ENCODE data around the gene SPO11. TPM values are rescaled to one million over a fixed set of nuclear protein-coding genes. Genes with fewer than 3 reads are reported as not detected.

Gene SPO11
- total RNA-seq, 1 donor from 2014 or later: not detected

DNA sequence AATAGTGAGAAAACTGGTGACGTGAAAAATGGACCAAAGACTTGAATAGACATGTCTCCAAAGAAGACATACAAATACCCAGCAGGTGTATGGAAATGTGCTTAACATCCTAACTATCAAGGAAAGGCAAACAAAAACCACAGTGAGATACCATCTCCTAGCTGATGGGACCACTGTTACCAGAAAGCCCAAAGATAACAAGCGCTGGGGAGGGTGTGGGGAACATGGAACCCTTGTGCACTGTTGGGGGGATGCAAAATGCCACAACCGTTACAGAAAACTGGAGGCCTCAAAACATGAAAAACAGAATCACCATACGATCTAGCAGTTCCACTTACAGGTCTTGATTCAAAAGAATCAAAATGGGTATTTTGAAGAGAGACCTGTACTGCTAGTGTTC is 41.8 kb downstream of the SPO11 start:
- DNase-seq (ENCODE audit: low read depth): no peak
- TF ChIP-seq, protein P1, sequence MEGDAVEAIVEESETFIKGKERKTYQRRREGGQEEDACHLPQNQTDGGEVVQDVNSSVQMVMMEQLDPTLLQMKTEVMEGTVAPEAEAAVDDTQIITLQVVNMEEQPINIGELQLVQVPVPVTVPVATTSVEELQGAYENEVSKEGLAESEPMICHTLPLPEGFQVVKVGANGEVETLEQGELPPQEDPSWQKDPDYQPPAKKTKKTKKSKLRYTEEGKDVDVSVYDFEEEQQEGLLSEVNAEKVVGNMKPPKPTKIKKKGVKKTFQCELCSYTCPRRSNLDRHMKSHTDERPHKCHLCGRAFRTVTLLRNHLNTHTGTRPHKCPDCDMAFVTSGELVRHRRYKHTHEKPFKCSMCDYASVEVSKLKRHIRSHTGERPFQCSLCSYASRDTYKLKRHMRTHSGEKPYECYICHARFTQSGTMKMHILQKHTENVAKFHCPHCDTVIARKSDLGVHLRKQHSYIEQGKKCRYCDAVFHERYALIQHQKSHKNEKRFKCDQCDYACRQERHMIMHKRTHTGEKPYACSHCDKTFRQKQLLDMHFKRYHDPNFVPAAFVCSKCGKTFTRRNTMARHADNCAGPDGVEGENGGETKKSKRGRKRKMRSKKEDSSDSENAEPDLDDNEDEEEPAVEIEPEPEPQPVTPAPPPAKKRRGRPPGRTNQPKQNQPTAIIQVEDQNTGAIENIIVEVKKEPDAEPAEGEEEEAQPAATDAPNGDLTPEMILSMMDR (IDR thresholded peaks at IDR 0.05; ENCODE audit: insufficient read depth, low read length, poor library complexity, severe bottlenecking): no peak
- Histone ChIP-seq H3K27me3 (ENCODE audit: control insufficient read depth, insufficient read depth, low read length) (no peaks in the 10 kb centered on the region), H3K36me3 (ENCODE audit: control insufficient read depth, insufficient read depth, low read length) (peaks cover 2% of the 10 kb centered on the region), H3K4me3 (ENCODE audit: low read depth, low read length) (no peak overlapping the region)

DNA sequence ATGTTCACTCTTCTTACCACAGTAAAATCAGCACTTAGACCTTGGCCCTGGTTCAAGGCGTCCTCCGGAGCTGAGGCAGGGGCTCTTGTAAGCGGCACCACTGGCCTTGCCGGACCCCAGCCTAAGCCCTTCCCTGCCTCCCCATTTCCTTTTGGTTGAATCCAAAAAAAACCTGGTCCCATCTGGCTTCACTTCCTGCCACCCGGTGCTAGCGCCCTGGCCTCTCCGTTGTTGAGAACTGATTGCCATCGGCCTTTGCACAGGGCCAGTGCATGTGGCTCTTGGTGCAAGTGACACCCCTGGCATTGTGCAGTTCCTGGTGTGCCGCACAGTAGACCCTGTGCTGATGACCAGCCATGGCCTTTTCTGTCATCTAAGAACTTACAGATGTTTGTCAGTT is 42.6 kb downstream of the SPO11 start:
- Histone ChIP-seq H3K4me3 (ENCODE audit: low read depth, low read length) (no peak overlapping the region), H3K36me3 (ENCODE audit: control insufficient read depth, insufficient read depth, low read length) (peaks cover 2% of the 10 kb centered on the region), H3K27me3 (ENCODE audit: control insufficient read depth, insufficient read depth, low read length) (no peaks in the 10 kb centered on the region)
- TF ChIP-seq, protein P1 (IDR thresholded peaks at IDR 0.05; ENCODE audit: insufficient read depth, low read length, poor library complexity, severe bottlenecking): no peak
- no peak for DNase-seq (ENCODE audit: low read depth)

DNA sequence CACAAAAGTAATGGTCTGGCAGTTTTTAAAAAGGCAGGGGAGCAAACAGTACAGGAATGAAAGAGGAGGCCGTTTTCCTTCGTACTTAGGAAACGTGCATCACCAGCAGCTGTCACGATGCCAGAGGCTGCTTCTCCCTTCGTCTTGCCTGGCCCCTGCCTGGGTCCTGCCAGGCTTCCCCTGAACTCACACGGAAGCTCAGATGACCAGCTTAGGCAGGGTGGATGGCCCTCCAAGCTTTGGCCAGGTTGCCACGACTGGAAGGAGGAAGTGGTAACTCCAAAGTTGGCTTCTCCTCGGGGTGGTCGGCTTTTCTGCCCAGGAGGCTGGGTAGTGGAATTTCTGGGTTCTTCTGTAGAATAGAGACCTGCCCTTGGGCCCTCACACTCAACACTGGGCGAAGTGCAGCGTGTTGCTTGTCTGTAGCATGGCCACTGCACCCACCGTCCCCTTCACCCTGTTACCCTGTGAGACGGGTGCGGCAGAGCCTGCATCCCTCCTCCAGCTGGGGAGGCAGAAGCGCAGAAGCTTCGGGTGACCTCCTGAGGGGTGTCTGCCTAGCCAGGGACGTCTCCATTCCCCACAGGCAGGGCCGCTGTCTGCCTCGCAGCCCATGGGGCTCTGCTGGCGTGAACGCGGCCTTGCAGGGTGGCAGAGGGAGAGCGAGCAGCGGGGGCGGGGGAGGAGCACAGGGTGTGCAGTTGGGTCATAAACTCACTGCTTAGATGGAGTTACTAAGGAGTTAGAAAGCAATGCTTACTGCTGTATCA is 43.2 kb downstream of the SPO11 start:
- Histone ChIP-seq H3K4me3 (ENCODE audit: low read depth, low read length) (no peak overlapping the region), H3K27me3 (ENCODE audit: control insufficient read depth, insufficient read depth, low read length) (no peaks in the 10 kb centered on the region), H3K36me3 (ENCODE audit: control insufficient read depth, insufficient read depth, low read length) (peaks cover 2% of the 10 kb centered on the region)
- no peak for DNase-seq (ENCODE audit: low read depth)
- TF ChIP-seq, protein P1 (IDR thresholded peaks at IDR 0.05; ENCODE audit: insufficient read depth, low read length, poor library complexity, severe bottlenecking): no peak

DNA sequence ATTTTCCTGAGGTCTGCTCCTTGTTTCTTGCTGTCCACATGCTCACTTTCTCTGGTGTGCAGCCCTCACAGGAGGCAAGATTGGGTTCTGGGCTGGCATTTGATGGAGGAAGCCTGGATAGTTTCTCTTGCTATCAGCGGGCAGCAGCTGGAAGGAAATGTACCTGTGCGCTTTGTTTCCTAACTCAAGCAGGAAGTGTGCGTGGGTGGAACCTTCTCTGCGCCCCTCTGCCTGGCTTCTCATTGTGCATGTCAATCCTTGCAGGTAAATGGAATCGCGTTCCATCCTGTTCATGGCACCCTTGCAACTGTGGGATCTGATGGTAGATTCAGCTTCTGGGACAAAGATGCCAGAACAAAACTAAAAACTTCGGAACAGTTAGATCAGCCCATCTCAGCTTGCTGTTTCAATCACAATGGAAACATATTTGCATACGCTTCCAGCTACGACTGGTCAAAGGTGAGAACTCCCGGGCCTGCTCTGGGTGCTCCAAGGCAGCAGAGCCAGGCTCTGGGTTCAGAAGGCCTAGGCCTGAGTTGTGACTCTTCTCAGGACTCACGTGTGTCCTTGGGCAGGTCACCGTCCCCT is 44.8 kb downstream of the SPO11 start:
- no peaks in the 10 kb centered on the region for H3K27me3 ChIP-seq (ENCODE audit: control insufficient read depth, insufficient read depth, low read length)
- H3K36me3 ChIP-seq (ENCODE audit: control insufficient read depth, insufficient read depth, low read length): peaks cover 2% of the 10 kb centered on the region
- DNase-seq (ENCODE audit: low read depth): no peak
- no peak overlapping the region for H3K4me3 ChIP-seq (ENCODE audit: low read depth, low read length)
- TF ChIP-seq, protein P1 (IDR thresholded peaks at IDR 0.05; ENCODE audit: insufficient read depth, low read length, poor library complexity, severe bottlenecking): no peak

DNA sequence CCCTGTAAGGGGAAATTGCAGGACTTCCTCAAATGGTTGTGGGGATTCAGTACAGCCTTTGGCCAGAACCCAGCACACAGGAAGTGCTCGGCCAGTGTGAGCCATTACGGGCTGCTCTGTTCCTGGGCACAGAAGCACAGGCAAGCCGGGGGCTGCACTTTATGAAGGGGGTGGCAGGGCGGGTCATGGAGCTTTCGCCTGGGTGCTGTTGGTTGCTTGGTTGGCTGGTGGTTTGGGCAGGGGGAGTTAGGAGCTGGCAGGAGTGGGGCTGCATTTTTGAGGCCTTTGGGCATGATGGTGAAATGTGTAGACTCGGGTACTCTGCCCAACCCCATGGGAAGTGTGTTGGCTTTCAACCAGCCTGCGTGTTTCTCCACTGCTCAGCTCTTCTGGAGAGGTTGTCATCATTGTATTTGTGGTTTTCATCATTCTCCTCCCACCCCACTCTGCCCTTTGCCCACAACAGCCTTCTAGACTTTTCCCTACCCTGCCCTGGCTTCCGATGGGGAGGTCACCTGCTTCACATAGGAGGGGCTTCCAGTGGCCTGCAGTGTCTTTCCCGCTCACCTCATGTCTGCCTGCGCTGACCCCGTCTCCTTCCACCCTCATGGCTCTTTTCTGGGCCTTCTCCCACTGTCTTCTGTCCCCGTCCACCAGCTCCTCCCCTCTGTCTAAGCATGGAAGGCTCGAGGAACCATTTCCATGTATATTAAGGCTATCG is 45.5 kb downstream of the SPO11 start:
- no peak for DNase-seq (ENCODE audit: low read depth)
- TF ChIP-seq, protein P1 (IDR thresholded peaks at IDR 0.05; ENCODE audit: insufficient read depth, low read length, poor library complexity, severe bottlenecking): no peak
- Histone ChIP-seq H3K27me3 (ENCODE audit: control insufficient read depth, insufficient read depth, low read length) (no peaks in the 10 kb centered on the region), H3K4me3 (ENCODE audit: low read depth, low read length) (no peak overlapping the region), H3K36me3 (ENCODE audit: control insufficient read depth, insufficient read depth, low read length) (no peaks in the 10 kb centered on the region)
